HG03039 (cell line): ENCODE data around the gene FAM114A1.

Experiments
- ATAC-seq: cut with Tn5 transposase; IDR thresholded peaks from one replicate; pipeline ENCODE4 v1.9.1; 2021; ENCODE audit warnings: mild to moderate bottlenecking, moderate library complexity; ENCODE audit not compliant: unreplicated experiment

FAM114A1 gene

GRCh38 chr4:38867478-38868058 lies at the start of gene FAM114A1:
FAM114A1 (plus strand) TSS chr4:38867806; CDS start chr4:38878079, 10,273 bp downstream.
- ATAC-seq = peak; percentile 85

DNA sequence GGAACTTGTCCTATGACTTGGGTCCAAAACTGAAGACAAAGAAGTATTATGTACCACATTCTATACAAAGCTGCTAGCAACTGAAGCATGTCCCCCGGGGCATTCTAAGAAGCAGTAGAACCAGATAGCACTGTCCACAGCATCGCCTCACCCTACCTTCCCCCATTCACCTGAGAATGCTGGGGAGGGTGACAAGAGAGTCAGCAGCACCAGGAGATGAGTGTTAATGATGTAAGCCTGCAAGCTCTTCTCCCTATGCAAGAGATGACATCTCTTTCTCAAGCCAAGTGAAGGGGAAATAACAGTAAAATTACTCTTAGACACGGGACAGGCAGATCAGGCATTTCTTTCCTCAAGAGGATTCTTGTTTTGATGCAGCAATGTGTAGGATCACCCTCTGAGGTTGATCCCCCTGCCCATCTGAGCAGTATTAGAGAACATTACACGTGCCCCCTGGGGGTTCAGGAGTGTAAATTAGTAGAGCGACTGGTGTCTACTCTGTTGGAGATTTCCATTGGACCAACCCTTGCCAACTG lies 49.1 kb upstream of the FAM114A1 start:
- ATAC-seq = peak; percentile 40

DNA sequence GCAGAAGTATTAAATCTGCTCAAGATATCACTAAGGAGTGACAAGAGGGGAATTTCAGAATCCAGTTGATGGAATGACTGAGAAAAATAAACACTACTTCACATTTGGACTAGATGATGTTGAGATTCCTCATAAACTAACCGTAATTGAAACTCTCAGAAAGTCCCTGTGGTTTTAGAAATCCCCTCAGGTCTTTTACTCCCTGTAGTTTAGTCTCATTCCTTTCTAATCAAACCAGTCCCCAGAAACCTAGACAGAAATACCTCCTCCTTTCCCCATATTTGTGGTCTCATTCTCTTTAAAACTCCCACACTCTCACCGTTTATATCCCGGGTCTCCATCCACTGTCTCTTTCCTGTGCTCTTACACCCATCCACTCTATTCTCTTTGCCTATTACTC lies 48.0 kb upstream of the FAM114A1 start:
- ATAC-seq = no peak

GRCh38 chr4:38820329-38821061 lies 47.1 kb upstream of the FAM114A1 start:
- no peak for ATAC-seq

- ATAC-seq = no peak
Observed at GRCh38 chr4:38821739-38822138, 45.9 kb upstream of the FAM114A1 start.

DNA sequence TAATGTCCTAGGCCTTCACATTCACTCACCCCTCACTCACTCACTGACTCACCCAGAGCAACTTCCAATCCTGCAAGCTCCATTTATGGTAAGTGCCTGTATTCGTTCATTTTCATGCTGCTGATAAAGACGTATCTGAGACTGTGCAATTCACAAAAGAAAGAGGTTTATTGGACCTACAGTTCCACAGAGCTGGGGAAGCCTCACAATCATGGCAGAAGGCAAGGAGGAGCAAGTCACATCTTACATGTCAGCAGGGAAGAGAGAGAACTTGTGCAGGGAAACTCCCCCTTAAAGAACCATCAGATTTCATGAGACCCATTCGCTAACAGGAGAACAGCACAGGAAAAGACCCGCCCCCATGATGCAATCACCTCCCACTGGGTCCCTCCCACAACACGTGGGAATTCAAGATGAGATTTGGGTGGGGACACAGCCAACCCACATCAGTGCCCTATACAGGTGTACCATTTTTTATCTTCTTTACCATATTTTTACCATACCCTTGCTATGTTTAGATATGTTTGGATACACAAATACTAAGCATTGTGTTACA lies 44.8 kb upstream of the FAM114A1 start:
- no peak for ATAC-seq

- ATAC-seq = no peak
Observed at GRCh38 chr4:38823766-38824165, 43.8 kb upstream of the FAM114A1 start.

- no peak for ATAC-seq
Observed at GRCh38 chr4:38829237-38829636, 38.4 kb upstream of the FAM114A1 start.

- ATAC-seq = no peak
Observed at GRCh38 chr4:38831653-38832052, 36.0 kb upstream of the FAM114A1 start.

- no peak for ATAC-seq
Observed at GRCh38 chr4:38832206-38832605, 35.4 kb upstream of the FAM114A1 start.

- no peak for ATAC-seq
Observed at GRCh38 chr4:38832624-38833528, 34.7 kb upstream of the FAM114A1 start.

GRCh38 chr4:38834570-38834969 lies 33.0 kb upstream of the FAM114A1 start:
- no peak for ATAC-seq

DNA sequence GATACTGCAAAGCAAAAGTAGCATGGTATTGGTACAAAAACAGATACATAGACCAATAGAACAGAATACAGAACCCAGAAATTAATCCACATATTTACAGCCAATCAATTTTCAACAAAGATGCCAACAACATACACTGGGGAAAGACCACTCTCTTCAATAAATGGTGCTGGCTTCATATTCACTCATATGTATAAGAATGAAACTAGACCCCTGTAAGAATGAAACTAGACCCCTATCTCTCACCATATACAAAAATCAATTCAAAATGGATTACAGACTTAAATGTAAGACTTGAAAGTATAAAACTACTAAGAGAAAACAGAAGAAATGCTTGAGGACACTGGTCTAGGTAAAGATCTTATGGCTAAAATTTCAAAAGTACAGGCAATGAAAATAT lies 30.3 kb upstream of the FAM114A1 start:
- no peak for ATAC-seq

DNA sequence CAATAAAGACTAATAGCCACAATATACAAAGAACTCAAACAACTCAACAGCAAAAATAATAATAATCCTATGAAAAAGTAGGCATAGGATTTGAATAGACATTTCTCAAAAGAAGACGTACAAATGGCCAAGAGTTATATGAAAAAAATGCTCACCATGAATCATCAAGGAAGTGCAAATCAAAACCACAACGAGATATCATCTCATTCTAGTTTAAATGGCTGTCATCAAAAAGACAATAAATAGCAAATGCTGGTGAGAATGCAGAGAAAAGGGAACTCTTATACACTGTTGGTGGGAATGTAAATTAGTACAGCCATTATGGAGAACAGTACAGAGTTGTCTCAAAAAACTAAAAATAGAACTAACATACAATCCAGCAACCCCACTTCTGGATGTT lies 29.8 kb upstream of the FAM114A1 start:
- ATAC-seq = no peak

DNA sequence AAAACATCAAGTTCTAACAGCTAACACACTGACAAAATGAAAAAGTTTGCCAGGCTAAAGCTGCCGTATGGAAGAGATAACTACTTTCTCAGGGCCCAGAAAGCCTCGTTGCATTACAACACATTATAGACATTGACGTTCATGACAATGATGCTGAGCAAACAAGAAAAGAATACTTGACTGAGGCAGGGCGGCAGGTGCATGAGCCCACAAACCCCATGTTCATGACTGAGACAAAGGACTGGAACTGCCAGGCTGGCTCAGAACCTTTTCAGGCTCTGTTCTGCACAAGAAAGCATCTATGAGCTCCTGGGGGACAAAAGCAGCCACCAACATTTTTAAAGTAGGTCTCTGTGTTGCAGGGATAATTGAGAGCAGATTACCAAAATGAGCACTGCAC lies 24.6 kb upstream of the FAM114A1 start:
- no peak for ATAC-seq

GRCh38 chr4:38846015-38846414 lies 21.6 kb upstream of the FAM114A1 start:
- ATAC-seq = no peak

- no peak for ATAC-seq
Observed at GRCh38 chr4:38855466-38855865, 12.1 kb upstream of the FAM114A1 start.

DNA sequence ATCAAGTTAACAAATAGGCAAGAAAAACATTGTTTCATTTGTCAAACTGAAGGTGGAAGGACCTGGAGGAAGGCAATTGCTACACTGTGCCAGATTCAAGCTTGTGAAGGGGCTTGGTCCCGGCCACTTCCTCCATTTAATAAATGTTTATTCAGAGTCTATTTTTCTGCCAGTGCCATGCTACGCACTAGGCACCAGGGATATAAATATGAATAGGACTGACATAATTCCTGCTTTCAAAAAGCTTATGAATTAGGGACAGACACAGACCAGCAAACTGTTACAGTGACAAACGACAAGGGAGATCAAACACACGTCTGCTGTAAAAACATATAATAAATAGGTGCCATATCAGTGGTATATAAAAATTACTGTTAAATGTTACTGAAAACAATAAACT lies 11.6 kb upstream of the FAM114A1 start:
- ATAC-seq = no peak

DNA sequence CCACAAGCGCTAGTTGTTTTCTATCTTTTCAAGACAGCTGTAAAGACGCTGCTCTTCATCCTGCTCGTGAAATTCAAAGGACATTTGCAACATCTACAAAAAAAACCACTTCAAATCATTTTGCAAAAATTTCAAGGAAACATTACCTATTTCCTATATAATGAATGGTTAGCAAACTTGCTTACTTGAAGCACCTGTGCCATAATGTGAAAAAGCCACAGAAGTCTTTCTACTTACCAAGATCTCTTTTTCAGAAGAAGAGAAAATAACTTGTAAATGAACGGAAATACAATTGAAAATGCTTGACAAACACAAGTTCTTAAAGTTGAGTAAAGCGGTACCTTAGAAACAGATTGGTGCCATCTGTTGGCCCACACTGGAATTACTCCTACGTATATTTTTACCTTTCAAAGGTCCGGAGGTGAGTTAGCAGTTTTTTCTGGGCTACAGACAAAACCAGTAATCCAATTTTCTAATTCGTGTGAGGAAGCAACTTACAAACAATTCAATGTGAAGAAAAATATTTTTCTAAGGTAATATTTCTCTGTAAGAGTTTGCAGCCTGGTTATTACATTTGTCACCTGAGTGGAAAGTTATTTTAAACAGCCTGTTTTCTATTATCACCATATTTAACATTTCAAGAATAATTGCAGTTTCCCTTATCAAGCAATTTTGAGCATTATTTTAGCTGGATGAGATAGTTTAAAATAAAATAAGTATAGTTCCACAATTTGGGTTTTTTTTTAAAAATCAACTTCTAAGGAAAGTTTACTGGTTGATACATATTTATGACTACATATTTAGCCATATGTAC lies 10.9 kb upstream of the FAM114A1 start, which contains the start of gene TLR6:
TLR6 (minus strand) TSS at position 294 of the 814 bp plus-strand sequence. CDS start 27,344 bp downstream, outside the sequence.
- ATAC-seq = no peak
